HG03095 (cell line): ENCODE data around the gene TMPRSS9.

ENCODE experiments used
- ATAC-seq: cut with Tn5 transposase; IDR thresholded peaks from one replicate; pipeline ENCODE4 v1.9.1; 2021; ENCODE audit warnings: moderate library complexity; ENCODE audit not compliant: unreplicated experiment

Gene TMPRSS9

DNA sequence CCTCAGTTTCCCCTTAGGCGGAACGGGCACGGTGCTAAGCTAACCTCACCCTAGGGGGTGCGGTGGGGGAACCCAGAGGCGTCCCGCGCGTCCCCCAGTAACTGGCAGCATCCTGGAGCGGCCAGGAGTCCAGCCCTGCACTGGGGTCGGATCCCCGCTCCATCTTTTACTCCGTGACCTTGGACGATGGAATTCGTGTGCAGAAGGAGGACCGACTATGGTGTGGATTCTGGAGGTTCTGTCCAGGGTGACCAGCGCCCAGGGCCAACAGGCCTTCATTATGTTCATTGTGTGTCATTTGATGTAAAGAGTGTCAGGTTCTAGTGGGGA is 31.0 kb upstream of the TMPRSS9 start:
- ATAC-seq, result no peak

DNA sequence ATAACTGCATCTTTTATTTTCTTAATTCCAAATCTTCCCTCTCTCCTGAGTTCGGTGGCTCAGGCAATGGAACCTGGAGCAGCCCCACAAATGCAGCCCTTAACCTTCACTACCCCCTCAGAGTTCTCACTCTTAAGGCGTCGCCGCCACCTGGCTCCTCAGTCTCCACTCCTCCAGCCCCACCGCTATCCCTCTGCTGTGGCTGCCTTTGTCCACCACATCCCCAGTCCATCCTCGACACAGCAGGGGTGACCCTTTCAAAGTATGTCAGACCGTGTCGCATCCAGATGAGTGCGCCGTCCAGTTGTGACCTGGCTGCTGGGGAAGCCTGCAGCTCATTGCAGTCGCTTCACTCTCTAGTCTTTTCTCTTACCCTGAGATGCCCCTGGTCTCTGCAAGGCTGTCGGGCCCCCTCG is 30.6 kb upstream of the TMPRSS9 start:
- no peak for ATAC-seq

DNA sequence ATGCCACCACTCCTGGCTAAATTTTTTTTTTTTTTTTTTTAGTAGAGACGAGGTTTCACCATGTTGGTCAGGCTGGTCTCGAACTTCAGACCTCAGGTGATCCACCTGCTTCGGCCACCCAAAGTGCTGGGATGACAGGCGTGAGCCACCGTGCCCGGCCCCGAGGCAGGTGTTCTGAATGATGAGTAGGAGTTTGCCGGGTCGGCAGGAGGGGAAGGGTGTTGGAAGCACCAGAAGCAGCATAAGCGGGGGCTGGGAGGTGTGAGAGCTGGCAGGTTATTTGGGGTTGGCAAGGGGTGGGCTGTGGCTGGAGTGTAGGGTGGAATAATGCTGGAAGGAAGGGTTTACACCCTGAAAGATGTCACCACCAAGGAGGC is 29.8 kb upstream of the TMPRSS9 start:
- no peak for ATAC-seq

DNA sequence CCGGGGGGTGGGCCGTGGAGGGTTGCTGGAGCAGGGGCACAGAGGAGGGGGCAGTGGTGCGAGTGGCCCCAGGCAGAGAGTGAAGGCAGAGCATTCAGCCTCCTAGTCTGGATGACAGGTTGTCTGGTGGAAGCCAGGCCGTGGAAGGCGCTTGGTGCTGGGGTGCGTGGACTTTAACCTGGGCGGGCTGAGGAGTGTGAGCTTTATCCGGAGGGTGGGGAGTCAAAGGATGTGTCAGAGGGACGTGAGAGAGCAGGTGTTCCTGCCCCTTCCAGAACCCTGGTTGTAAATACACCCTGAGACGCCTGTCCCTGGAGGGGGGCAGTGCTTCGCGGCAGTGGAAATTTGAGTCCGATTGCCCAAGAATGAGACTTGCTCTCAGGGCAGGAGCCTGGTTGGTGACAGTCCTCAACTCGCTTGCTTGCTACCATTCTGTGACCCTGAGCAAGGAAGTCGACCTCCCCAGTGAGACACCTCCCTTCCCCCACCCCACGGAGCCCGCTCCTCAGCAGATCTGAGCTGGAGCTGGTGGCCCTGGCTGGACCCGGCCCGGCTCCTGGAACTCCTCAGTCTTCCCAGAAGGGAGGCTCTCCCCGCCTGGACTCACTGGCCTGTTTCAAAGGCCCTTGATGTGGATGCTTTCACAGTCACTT is 29.3 kb upstream of the TMPRSS9 start:
- no peak for ATAC-seq

DNA sequence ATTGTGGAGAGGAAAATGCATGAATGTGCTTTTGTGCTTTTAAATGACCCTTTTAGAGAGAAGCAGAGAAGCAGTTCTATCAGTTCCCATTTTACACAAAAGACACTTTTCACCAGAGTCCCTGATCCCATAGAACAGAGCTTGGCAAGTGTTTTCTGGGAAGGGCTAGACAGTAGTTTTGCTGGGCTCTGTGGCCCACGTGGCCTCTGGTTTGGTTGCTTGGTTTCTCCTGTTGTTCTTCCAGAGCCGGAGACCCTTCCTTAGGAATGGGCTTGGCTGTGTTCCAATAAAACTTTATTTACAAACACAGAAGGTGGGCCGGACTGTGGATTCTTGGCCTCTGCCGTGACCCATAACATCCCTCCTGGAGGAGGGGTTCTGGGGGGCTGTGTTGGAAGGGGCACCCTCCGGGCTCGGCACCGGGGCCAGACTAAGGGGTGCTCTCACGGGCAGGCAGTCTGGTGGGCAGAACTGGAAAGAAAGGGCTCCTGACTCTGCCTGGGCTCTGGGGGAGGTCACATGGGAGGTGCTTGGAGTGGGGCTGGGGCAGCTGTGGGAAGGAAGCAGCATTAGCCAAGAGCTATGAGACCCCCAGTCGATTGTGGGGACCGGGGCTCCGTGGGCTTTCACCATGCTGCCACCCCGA is 28.3 kb upstream of the TMPRSS9 start:
- no peak for ATAC-seq

DNA sequence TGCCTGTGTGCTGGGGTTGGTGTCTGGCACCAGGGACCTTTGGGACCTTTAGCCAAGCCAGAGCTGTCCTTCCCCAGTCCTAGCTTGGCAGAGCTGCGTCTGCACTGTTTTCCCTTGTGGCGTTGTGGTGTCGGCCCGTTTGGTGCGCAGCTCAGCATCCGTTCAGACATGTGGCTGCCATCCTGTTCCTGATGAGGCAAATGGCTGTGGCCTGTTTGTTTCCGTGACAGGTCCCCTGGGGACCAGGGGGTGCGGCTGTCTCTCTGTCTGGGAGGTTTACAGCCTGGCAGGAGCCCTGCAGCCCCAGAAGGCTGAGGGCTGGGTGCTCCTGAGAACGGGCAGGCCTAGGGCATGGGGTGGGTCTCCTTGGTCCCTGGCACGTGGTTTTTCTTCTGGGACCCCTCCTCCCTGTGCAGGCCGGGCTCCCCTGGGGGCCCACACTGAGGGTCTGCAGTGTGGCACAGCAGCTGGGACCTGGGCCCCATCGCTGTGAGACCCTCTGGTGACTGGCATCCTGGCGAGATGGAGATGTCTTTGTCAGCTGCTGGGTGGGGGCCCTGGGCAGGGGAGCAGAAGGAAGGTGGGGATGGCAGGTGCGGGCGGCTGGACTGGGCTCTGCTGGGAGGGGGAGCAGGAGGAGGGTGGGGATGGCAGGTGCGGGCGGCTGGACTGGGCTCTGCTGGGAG is 27.6 kb upstream of the TMPRSS9 start:
- ATAC-seq, result no peak

DNA sequence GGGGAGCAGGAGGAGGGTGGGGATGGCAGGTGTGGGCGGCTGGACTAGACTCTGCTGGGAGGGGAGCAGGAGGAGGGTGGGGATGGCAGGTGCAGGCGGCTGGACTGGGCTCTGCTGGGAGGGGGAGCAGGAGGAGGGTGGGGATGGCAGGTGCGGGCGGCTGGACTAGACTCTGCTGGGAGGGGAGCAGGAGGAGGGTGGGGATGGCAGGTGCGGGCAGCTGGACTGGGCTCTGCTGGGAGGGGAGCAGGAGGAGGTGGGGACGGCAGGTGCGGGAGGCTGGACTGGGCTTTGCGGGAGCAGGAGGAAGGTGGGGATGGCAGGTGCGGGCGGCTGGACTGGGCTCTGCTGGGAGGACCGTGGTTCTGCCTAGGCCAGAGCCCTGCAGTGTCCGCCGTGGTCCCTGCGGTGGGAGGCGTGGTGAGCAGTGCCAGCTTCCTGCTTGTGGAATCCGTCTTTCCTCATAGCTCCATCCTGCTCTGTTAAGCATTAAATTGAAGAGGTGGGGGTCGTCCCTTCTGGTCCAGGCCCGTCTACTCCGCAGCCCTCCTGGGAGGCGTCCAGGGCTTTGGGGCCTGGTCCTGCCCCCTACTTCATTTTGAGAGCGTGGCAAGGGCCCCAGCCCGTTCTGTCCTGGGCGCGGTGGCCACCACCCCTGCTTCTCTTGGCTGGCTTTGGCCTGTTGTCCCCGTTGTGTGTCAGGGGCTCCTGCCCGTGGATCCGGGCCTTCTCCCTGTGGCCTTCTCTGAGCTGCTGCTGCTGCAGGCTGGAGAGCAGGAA is 26.8 kb upstream of the TMPRSS9 start:
- no peak for ATAC-seq

DNA sequence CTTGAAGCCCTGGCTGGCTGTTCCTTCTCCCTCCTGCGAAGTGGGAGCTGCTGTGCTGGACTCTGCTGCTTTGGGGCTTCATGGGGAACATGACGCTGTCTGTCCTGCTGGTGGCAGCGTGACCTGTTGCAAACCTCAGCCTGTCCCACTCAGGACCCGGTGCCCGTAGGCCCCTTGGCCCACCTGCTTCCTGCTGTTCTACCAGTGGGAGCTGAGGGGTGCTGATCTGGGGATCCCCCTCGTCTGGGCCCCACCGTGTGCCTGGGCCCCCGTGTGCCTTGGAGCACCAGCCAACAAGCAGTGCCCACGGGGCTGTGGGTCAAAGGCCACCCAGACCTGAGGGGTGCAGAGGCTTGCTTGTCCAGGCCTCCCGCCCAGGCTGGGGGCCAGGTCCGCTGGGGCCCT is 26.3 kb upstream of the TMPRSS9 start:
- no peak for ATAC-seq

DNA sequence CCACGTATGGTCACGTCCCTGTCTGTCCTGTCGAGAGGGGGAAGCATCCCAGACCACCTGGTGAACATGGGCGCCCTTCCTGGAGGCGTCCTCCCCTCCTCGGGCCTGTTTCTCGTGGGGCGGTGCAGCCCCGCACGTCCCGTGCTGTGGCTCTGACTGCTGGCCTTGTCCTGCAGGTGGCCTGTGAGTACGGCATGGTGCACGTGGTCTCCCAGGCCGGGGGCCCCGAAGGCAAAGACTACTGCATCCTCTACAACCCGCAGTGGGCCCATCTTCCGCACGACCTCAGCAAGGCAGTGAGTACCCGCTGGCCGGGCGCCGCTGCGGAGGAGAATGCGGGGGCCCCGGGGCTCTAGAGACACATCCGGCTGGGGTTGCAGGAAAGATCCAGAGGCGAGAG is 25.6 kb upstream of the TMPRSS9 start:
- ATAC-seq, result no peak

DNA sequence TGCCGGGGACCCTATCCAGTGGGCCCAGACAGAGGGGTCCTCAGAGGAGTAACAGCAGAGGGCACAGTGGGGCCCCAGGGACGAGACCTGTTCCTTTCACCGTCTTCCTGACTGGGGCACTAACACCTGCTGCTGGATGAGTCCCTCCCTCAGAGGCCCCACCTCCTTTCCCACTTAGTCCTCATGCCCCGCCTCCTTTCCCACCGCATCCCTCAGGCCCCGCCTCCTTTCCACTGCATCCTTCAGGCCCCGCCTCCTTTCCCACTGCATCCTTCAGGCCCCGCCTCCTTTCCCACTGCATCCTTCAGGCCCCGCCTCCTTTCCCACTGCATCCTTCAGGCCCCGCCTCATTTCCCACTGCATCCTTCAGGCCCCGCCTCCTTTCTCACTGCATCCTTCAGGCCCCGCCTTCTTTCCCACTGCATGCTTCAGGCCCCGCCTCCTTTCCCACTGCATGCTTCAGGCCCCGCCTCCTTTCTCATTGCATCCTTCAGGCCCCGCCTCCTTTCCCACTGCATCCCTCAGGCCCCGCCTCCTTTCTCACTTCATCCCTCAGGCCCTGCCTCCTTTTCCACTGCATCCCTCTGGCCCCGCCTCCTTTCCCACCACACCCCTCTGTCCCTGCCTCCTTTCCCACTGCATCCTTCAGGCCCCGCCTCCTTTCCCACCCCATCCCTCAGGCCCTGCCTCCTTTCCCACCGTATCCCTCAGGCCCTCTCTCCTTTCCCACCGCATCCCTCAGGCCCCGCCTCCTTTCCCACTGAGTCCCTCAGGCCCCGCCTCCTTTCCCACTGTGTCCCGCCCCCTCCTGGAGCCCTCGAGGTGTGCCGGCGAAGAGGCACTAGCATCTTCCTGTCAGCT is 24.8 kb upstream of the TMPRSS9 start:
- no peak for ATAC-seq

DNA sequence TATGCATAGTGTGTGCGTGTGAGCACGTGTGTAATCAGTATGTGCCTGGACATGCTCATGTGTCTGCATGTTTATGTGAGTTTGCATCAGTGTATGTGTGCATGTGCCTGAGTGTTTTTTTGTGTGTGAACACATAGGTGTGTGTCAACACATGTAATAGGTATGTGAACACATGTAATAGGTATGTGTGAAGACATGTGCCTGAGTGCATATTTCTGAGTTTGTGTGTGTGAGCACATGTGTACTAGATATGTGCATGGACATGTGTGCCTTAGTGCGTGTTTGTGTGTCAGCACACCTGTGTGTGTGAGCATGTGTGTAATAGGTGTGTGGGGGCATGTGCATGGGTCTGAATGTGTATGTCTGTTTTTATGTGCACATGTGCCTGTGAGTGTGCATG is 24.2 kb upstream of the TMPRSS9 start:
- no peak for ATAC-seq

DNA sequence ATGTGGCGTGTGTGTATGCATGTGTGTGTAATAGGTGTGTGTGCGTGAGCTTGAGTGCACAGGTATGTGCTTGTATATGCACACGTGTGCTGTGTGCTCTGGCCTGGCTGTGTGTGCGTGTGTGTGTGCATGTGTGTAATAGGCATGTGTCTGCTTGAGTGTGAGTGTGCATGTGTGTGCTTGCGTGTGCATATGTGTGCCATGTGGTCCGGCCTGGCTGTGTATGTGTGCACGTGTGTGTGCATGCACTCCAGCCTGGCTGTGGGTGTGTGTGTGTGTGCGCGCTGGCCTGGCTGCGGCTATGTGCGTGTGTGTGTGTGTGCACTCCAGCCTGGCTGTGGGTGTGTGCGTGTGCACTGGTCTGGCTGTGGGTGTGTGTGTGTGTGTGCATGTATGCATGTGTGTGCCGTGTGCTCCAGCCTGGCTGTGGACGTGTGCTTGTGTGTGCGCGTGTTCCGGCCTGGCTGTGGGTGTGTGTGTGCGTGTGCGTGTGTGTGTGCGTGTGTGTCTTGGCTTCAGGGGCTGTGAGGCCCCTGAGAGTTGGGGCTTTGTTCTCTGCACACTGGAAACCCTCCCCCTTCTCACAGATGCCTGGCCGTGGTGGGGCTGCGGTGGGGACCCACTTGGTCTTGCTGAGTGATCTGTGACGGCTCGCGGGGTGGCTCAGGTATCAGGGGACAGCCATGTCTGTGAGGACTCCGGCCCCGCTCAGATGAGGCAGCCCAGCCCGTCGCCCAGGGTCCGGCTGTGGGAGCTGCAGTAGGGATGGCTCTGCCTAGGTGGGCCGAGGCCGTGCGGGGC is 23.3 kb upstream of the TMPRSS9 start:
- ATAC-seq, result no peak

DNA sequence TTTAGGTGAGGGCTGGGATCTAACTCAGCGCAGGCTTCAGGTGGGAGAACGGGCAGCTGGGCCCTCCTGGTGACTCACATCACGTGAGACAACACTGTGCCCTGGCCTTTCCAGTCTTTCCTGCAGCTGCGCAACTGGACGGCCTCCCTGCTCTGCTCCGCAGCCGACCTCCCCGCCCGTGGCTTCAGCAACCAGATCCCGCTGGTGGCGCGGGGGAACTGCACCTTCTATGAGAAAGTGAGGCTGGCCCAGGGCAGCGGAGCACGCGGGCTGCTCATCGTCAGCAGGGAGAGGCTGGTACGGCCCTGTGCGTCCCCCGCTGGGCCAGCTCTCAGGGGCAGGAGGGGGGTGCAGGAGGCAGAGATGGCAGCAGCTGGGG is 22.7 kb upstream of the TMPRSS9 start:
- ATAC-seq, result no peak

DNA sequence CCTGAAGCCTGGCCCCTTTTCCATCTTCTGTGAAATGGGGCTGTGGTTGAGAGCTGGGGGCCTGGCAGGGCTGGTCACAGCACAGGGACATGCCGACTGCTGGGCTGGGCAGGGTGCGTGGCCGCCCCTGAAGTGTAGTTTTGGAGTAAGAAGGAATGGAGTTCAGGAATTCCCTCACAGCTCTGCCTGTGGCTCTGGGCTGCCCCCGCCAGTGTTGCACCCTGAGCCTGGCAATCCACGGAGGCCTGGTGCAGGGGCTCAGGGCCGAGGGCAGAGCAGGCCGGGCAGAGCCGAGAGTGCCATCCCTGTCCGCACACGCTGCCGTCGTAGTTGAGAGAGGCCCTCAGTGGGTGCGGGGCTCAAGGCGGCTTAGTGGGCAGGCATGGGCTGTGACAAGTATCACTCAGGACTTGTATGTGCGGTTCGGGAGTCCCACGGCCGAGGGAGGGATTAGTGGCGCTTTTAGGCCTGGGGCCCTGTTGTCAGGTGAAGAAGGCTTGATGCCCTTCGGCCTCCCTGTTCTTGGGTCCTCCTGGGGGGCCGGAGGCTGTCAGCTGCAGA is 21.9 kb upstream of the TMPRSS9 start:
- no peak for ATAC-seq

DNA sequence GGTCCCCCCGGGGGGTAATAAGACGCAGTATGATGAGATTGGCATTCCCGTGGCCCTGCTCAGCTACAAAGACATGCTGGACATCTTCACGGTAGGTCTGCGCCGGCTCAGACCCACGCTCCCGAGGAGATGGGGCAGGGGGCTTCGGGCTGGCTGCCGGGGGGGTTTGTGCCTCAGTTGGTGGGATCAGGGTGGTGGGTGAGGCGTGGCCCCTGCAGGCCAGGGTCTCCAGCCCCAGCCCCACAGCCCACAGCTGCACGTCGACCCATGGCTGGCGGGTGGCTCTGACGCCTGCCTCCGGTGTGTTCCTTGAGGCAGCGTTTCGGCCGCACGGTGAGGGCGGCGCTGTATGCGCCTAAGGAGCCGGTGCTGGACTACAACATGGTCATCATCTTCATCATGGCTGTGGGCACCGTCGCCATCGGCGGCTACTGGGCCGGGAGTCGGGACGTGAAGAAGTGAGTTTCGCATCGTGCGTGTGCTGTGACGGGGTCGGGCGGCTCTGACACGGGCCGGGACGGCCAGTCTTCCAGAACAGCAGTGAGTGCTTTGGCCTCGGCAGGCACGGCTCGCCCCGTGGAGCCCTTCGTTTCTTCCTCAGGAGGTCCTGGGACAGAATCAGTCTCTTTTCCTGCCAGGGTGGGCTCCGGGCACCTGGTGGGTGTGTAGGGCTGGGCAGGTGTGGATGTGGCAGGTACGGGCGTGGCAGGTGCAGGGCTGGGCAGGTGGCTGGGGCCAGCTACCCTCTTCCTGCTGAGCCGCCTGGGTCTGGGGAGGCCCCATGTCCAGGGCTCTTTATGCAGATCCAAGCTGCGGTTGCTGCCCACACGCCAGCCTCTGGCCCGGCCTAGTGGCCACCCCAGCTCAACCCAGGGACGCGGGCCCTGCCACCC is 21.1 kb upstream of the TMPRSS9 start:
- ATAC-seq, result no peak

DNA sequence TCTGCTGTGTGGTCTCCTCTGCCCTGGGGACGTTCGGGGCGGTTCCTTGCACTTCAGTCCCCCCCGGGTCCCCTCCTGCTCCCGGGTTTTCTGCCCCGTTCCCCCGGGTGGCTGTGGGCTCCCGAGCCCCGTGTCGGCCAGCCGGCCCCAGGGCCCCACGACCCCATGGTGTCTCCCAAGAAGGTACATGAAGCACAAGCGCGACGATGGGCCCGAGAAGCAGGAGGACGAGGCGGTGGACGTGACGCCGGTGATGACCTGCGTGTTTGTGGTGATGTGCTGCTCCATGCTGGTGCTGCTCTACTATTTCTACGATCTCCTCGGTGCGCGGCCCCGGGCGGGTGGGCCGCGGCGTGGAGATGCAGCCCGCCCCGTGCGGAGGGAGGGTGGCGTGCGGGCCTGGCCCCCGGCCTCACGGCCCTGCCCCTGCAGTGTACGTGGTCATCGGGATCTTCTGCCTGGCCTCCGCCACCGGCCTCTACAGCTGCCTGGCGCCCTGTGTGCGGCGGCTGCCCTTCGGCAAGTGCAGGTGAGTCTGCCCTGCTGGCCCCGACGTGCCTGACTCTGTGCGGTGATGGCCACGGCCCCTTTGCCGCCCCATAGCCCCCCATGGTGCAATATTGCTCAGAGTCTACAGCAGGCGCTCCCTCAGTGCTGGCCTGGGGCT is 20.3 kb upstream of the TMPRSS9 start:
- no peak for ATAC-seq

DNA sequence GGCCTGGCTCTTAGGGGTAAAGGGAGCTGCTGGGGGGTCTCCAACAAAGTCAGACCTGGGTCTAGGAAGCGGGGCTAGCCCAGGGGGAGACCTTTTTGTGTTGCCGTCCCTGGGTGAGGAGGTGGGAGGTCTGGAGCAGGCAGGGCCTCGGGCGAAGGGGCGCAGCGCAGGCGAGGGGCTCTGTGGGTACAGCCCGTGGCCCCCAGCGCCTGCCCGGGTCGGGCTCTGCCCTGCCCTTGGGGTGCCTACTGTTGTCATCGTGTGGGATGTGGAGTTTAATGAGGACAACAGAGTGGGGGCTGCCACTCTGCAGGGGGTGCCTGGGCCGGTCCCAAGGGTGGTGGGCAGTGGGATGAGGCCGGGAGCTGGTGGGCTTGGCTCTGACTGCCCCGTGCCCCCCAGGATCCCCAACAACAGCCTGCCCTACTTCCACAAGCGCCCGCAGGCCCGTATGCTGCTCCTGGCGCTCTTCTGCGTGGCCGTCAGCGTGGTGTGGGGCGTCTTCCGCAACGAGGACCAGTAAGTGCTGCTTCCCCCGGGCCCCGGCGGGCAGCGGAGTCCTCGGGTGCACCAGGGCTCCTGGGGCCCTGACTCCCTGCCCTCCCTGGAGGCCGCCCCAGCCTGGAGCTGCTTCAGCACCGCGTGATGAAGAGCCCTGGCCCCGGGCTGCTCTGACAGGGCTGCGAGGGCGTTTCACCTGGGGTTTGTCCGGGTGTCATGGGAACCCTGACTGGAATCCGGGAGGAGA is 19.4 kb upstream of the TMPRSS9 start:
- ATAC-seq, result no peak
